AG10803 (cell line): ENCODE measurements around the gene UBR1.

ENCODE experiments used
- DNase-seq: peaks from one replicate; pipeline ENCODE4 v3.0.0; 2010; ENCODE audit warnings: low read depth
- H3K4me3 ChIP-seq: 2 replicates; pipeline ENCODE4 v1.5.1; 2011; ENCODE audit warnings: mild to moderate bottlenecking, low read length, control low read depth
- CTCF ChIP-seq: conservative IDR thresholded peaks from 2 replicates; pipeline ENCODE4 v1.5.1; 2011; ENCODE audit warnings: mild to moderate bottlenecking, low read length, control low read depth, inconsistent platforms

UBR1 gene

GRCh38 chr15:43127752-43128151 lies 21.9 kb upstream of the UBR1 start:
- no peak for DNase-seq
- H3K4me3 ChIP-seq = no peak overlapping the region
- TF ChIP-seq CTCF = no peak

GRCh38 chr15:43126356-43126755 lies 20.5 kb upstream of the UBR1 start:
- no peak for TF ChIP-seq CTCF
- H3K4me3 ChIP-seq = no peak overlapping the region
- no peak for DNase-seq

DNA sequence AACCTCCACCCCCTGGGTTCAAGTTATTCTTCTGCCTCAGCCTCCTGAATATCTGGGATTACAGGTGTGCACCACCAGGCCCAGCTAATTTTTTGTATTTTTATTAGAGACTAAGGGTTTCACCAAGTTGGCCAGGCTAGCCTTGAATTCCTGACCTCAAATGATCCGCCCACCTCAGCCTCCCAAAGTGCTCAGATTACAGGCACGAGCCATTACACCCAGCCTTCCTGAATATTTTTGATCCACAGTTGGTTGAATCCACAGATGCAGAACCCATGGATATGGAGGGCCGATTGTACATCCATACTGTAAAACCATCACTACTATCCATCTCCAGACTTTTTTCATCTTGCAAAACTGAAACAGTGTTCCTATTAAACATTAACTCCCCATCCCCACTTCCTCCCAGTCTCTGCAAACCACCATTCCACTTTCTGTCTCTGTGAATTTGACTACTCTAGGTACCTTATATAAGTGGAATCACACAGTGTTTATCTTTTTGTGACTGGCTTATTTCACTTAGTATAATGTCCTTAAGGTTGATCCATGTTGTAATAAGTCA lies 19.3 kb upstream of the UBR1 start:
- no peak overlapping the region for H3K4me3 ChIP-seq
- no peak for DNase-seq
- no peak for TF ChIP-seq CTCF

DNA sequence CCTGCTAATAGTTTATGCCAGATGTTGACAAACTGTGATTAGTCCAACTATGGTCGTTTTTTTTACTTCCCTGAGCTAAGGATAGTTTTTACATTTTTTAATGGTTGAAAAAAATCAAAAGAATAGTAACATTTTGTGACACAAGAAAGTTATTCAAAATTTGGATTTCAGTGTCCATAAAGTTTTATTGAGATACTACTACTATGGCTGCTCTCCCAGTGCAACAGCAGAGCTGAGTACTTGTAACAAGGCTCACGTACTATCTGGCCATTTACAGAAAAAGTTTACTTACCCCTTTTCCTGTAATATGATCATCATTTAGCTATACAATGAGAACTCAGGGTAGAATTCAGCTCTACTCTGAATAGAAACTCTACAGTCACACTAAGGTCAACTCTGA lies 16.0 kb upstream of the UBR1 start:
- no peak for TF ChIP-seq CTCF
- no peak overlapping the region for H3K4me3 ChIP-seq
- DNase-seq = no peak

- DNase-seq = no peak
These were observed 13.0 kb upstream of the UBR1 start for GRCh38 chr15:43118829-43119228.

DNA sequence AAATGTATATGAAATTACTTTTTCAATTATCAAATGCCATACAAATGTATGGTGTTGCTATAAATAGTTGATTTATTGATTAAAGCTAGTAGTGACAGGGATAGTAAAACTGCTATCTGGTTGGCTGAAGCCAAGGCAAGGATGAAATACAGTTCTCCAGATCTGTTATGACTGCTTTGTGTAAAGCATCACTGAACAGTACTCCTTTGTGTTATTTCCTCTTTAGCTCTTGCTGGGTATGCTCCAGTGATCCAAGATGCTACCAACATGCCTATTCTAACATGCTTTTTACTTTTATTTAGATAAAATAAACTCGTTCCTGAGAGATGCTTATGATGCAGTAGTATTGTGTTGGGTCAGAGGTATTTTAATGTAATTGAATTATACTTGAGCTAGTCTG lies 12.4 kb upstream of the UBR1 start:
- no peak overlapping the region for H3K4me3 ChIP-seq
- no peak for DNase-seq
- TF ChIP-seq CTCF = no peak

More at GRCh38 chr15:43118829-43119228, 13.0 kb upstream of the UBR1 start:
- no peak overlapping the region for H3K4me3 ChIP-seq
- TF ChIP-seq CTCF = no peak

- TF ChIP-seq CTCF = no peak
- DNase-seq = no peak
- no peak overlapping the region for H3K4me3 ChIP-seq
These were observed 5.5 kb upstream of the UBR1 start for GRCh38 chr15:43111354-43111753.
